NCI-H748 (cell line): ENCODE data around the gene ESPL1.
"Not testable (repeated sequence)": the region's sequence is repeated elsewhere in the genome, so short reads cannot be mapped to it uniquely, and the experiment has no call there.

Source experiments
- DNase-seq: peaks from one replicate; lab custom pipeline; 2025; ENCODE audit not compliant: unreplicated experiment; lab: John Stamatoyannopoulos, UW

ESPL1 gene

DNA sequence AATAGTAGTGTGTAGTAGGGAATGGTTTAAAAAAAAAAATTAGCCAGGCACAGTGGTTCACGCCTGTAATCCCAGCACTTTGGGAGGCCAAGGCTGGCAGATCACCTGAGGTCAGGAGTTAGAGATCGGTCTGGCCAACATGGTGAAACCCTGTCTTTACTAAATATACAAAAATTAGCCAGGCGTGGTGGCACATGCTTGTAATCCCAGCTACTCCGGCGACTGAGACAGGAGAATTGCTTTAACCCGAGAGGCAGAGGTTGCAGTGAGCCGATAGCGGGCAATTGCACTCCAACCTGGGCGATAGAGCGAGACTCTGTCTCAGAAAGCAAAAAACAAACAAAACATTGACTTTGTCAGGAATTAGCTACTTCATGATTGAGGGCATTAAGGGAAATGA is 29.0 kb downstream of the ESPL1 start:
- DNase-seq, result not testable (repeated sequence)

- no peak for DNase-seq
Measured at GRCh38 chr12:53298164-53298563, 30.1 kb downstream of the ESPL1 start.

DNA sequence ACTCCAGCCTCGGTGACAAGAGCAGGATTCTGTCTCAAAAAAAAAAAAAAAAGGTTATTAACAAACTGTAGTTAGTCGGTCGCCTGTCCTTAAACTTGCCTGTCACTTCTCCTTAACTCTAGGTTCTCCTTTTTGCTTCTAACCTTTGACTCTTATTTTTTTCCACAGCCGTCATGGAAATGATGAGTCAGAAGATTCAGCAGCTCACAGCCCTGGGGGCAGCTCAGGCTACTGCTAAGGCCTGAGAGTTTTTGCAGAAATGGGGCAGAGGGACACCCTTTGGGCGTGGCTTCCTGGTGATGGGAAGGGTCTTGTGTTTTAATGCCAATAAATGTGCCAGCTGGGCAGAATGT is 31.0 kb downstream of the ESPL1 start:
- no peak for DNase-seq

DNA sequence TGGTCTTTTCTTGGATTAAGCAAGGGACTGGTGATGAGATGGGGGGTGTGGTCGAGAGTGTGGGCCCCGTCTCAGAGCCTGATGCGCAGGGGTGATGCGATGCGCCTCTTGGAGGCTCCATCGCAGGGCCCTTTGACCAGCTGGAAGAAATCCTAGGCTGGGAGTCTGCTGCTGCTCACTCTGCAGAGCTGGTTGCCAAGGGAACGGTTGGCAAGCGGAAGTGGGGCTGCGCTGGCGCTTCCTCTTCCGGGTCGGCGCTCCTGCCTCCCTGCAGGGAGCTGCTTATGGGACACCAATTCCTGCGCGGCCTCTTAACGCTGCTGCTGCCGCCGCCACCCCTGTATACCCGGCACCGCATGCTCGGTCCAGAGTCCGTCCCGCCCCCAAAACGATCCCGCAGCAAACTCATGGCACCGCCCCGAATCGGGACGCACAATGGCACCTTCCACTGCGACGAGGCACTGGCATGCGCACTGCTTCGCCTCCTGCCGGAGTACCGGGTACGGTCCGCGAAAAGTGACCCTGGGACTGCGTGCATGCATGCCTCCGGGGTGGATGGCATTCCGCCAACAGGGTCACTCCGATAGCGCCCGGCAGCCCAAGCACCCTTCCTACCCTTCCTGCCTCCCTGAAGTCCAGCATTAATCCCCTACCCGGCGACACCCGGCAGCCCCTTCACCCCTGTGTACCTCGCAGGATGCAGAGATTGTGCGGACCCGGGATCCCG is 31.5 kb downstream of the ESPL1 start, which contains the start of gene MYG1:
Gene MYG1, plus strand, starts transcription at position 242 of the 727 bp plus-strand sequence. Its CDS starts 43 bp downstream, at position 285.
- DNase-seq, result peak; percentile 94

DNA sequence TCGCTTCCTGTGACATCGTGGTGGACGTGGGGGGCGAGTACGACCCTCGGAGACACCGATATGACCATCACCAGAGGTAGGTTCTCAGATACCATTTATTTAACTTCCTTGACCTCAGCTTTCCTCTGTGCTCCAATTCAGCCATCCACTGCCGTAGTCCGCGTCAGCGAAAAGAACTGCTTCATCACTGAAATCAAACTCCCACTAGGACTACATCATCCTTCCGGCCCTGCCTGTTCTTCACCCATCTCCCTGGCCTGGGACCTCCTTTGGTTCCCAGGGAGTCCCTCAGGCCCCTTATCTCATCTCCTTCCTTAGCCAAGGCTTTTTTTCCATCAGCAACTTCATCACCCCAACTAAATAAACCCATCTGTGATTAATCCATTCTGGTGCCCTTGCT is 32.1 kb downstream of the ESPL1 start:
- no peak for DNase-seq

DNA sequence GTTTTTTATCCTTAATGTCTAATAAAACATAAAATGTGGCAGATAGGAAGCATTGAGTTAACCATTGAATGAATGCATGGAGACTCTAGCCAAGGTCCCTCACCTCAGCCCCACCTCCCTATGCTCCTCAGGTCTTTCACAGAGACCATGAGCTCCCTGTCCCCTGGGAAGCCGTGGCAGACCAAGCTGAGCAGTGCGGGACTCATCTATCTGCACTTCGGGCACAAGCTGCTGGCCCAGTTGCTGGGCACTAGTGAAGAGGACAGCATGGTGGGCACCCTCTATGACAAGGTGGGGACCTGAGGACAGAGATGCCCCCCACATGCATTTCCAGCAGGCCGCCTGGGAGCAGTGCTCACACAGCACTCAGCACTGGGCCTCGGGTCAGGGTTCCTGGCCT is 34.8 kb downstream of the ESPL1 start:
- DNase-seq, result no peak

DNA sequence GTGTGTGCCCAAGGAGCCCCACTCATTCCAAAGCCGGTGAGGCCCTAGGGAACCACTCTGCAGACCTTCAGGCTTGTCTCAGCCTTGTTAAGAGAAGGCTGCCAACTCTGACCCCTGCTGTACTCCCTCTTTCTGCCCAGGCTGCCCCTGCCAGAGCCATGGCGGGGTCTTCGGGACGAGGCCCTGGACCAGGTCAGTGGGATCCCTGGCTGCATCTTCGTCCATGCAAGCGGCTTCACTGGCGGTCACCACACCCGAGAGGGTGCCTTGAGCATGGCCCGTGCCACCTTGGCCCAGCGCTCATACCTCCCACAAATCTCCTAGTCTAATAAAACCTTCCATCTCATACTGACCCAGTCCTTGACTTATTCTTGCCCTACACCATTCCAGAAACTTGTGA is 38.7 kb downstream of the ESPL1 start:
- DNase-seq, result no peak

DNA sequence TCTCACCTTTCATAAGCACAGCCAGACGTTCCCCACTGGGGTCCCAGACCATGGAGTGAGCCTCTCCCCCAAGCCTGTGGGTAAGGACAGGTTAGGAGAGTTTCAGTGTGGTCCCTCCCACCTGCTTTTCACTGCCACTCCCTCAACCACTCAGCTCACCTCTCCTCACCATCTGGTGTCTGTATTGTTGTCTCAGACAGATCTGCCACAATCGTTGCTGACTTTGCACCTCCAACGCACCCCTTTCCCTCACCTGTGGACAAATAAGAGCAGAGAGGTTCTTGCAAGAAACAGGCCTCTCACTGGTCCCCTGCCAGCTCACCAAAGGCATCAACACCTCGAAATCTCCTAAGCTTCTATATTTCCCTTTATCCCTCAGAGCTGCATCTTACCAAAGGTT is 40.2 kb downstream of the ESPL1 start:
- DNase-seq, result no peak

DNA sequence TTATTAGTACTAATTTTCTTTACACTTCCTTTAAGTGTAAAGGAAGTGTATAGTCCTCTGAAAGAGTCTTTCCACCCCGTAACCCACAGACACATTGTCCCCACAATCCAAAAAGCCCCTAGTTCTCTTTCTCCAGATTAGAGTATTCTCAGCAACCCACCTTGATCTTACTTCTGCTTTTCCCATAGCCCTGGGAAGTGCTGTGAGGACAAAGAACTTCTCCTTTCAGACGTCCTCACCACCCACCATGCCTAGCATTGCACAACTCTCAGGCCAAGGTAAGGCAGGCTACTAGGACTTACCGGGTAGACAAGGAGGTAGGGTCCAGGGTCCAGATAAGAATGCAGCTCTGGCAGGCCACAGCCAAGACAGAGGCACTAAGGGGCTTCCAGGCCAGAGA is 45.9 kb downstream of the ESPL1 start:
- DNase-seq, result no peak

GRCh38 chr12:53320352-53321195 is 52.5 kb downstream of the ESPL1 start:
- no peak for DNase-seq

DNA sequence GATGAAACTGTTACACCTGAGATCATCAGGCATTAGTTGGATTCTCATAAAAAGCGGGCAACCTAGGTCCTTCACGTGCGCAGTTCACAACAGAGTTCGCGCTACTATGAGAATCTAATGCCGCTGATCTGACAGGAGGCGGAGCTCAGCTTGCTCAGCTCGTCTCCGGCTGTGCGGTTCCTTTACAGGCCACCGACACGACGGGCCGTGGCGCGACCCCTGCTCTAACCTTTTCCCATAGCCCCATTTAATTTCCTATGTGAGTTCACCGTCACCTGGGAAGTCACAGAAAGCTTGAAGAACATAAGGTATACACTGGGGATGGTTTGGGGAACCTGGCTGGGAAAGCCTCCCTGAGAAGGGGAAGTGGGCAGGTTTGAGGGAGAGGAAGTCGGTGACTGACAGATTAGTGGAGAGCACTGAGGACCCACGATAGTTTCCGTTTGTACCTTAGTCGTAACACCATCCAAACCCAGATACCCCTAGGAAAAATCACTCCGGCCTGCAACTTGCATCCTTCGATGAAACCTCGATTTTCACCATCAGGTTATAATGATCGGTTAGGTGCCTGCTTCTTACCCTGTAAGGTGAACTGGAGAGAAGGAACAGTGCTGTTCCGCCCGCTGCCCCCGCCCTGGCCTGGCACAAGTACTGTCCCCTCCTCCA is 56.1 kb downstream of the ESPL1 start:
- DNase-seq, result no peak

GRCh38 chr12:53324779-53325510 is 56.8 kb downstream of the ESPL1 start:
- DNase-seq, result peak; percentile 90

DNA sequence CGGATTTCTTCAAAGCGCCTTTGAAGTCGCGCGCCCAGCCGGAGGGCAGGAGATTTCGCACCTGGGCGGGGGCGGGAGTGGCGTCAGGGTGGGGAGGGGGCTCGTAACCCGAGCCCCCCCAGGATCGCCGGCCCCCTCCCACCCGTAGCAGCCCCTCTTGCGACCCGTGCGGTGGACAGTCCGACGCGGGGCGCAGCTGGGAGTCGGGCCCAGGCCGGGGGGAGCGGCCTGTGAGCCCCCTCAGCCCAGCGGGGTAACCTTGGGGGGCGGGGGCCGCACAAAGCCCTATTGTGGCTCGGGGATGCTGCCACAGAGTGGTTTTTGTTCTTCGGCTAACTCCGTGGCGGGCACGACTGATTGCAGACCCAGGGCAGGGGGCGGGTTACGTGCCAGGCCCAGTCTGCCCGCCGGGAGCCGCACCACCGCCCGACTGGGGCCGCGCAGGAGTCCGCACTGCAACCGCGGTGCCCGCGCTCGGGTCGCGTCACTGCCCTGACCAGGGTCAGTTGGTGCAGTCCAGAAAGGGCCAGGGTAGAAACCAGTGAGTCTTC is 57.5 kb downstream of the ESPL1 start:
- DNase-seq, result peak; percentile 59

DNA sequence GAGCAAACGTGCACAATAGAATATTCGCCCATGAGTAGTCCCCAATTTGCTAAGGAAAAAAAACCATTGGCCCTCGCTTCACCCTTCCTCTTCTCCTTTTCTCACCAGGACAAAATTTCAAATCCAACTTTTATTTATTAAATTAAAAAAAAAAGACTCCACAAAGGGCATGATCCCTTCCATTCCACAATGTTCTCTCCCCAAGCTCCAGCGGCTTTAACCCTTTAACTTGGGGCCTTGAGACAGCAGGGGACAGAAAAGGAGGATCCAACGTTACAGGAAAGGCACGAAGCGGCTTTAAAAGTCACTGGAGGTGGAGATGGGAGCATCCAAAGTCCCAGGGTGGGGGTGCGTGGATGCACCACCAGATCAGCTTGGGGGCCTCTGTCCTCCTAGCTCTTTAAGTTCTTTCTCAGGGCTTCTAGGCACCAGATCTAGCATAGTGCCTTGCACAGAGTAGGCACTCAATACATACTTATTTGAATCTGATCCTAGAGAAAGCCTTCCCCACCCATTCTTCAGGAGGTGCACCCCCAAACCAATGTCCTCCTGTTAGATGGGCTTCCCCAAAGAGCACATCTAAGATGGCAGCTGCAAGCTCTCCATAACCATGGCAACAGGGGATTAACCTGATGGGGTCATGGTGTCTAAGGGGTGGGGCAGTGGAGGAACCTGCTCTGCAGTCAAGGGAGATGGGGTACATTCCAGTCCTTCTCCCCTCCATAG is 58.5 kb downstream of the ESPL1 start:
- peak; percentile 20 for DNase-seq

DNA sequence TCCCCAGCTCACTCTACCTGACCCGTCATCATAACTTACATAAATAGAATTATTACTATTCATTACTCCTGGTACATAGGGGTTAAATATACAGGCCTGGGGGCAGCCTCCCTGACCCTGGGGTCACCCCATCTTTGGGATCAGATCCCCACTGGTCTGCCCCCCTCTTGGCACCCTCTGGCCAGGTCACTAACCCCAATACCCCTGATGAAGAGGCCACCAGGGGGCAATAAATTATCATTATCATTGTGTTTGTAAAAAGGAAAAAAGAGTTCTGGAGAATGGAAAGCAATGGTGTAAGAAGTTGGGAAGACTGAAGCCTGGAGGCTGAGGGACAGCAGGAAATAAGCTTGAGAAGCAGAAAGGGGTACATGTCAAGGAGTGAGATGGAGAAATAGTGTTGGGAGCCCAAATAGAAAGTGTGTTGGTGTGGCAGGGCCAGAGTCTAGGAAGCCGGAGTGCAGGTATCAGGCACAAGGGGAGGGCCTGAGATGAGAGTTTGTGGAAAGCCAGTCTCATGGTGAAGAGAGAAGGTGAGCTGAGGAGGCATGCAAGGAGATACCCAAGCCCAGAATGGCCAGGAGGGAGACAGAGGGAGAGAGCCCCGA is 59.4 kb downstream of the ESPL1 start:
- DNase-seq, result no peak

DNA sequence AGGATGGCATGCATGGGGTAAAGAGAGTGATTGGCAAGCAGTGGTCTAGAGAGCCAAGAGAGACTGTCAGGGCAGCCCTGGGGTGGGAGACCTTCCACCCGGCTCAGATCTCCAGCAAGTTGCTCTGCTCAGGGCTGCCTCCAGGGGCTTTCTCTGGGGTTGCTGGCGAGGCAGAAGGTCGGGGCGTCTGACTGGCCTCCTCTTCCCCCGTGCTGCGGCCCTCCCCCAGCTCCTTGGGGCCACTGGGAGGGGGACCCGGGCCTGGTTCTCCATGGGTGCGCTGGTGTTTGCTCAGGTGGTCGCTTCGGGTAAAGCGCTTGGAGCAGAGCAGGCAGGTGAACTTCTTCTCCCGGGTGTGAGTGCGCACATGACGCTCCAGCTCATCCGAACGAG is 59.9 kb downstream of the ESPL1 start:
- DNase-seq, result no peak

DNA sequence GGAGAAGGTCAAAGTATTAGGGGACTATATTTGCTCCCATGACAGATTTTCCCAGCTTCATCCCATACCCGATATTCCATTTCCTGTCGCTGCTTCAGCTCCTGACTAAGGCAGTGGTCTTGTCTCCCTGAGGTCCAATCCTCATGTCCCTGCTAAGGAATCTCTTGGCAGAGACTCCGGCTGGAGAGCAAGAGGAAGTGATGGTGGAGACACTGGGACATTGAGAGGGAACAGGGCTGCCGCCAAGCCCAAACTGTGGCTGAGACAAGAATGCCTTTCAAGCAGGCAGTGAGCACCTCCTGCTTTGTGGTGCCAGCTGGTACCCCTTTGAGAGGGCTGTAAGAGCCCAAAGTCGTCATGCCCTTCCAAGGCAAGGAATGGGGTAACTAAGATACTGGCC is 62.6 kb downstream of the ESPL1 start:
- no peak for DNase-seq

DNA sequence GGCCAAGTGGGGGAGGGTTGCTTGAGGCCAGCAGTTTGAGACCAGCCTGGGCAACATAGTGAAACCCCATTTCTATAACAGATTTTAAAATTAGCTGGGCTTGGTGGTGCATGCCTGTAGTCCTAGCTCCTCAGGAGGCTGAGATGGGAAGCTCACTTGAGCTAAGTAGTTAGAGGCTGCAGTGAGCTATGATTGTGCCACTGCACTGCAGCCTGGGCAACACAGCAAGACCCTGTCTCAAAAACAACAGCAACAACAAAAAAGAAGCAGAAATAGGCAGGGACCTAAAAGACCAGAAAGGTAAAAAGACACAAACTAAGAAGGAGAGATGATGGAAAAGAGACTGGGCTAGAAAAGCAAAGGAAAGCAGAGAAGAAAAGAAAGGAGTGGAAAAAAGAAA is 64.2 kb downstream of the ESPL1 start:
- DNase-seq, result not testable (repeated sequence)

GRCh38 chr12:53332744-53333143 is 64.6 kb downstream of the ESPL1 start:
- DNase-seq, result no peak

GRCh38 chr12:53333289-53333688 is 65.2 kb downstream of the ESPL1 start:
- DNase-seq, result no peak
